GM19351 (cell line): ENCODE measurements around the gene RAMP1.
"Not testable (repeated sequence)": the region's sequence is repeated elsewhere in the genome, so short reads cannot be mapped to it uniquely, and the experiment has no call there.

Experiments used
- ATAC-seq: cut with Tn5 transposase; IDR thresholded peaks from one replicate; pipeline ENCODE4 v1.9.1; 2021; ENCODE audit warnings: mild to moderate bottlenecking, moderate library complexity; ENCODE audit not compliant: unreplicated experiment

Gene RAMP1

DNA sequence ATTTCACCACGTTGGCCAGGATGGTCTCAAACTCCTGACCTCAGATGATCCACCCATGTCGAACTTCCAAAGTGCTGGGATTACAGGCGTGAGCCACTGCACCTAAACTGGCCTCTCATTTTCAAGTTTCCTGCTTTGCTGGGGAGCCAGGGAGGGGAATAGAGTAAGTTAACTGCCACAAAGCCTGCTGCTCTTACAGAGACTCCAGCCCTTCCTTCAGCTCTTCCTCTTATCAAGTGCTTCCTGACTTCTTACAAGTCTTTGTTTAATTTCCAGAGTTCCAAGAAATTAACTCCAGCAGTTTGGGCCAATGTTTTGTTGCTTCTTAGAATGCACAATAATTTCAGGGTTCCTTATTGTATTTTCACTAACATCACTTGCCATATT is 83.1 kb downstream of the RAMP1 start:
- ATAC-seq, result no peak

DNA sequence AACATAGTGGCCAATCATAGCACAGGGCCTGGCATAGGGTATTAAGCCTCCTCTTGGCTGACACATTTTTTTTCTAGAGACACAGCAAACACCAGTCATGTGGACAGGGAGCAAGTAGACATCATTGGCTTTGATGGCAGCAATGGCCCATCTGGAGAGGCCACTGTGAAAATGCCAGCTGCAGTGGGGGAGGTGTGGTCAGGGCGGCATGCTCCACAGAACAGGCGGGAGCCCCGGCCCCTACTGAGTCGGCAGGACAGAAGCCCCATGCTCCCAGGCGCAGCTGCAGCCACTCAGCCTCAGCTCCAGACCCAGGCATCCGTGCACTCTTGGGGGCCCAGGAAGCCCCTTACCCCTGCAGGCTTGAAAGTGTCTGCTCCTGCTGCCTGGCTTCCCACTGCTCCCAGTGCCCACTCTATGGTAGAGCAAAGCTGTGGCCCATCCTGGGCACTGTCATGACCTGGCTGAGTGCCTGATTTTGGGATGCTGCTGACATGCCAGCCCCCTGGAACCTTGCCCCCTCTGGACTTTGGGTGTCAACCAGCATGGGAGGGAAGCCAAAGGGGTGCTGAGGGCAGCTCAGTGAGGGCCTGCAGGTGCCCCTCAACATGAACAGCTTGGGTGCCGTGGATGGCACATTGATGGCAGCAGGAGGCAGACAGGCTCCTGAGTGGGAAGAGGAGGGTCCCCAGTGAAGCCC is 84.1 kb downstream of the RAMP1 start:
- ATAC-seq, result no peak

DNA sequence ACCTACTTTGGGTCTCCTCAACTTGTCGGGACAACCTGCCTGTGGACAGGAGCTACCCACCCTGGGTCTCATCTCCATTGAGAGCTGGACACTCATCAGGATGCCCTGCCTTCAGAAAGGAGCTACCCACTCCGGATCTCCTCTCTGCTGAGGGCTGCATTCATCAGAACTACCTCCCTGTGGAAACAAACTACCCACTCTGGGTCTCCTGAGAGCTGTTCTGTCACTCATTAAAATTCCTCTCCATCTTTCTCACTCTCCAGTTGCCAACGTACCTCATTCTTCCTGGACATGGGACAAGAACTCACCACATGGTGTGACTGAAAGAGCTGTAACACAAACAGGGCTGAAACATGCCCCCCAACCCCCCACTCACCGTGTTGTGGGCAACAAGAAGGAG is 84.9 kb downstream of the RAMP1 start:
- ATAC-seq, result no peak

DNA sequence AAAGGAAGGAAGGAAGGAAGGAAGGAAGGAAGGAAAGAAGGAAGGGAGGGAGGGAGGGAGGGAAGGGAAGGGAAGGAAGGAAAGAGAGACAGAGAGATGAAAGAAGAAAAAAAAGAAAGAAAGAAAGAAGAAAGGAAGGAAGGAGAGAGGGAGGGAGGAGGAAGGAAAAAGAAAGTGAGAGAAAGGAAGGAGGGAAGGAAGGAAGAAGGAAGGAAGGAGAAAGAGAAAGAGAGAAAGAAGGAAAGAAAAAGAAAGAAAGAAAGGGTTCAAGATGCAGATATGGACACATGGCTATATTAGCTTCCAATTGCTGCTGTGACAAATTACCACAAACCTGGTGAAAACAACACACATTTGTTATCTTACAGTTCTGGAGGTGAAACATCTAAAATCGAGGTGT is 87.0 kb downstream of the RAMP1 start:
- no peak for ATAC-seq

DNA sequence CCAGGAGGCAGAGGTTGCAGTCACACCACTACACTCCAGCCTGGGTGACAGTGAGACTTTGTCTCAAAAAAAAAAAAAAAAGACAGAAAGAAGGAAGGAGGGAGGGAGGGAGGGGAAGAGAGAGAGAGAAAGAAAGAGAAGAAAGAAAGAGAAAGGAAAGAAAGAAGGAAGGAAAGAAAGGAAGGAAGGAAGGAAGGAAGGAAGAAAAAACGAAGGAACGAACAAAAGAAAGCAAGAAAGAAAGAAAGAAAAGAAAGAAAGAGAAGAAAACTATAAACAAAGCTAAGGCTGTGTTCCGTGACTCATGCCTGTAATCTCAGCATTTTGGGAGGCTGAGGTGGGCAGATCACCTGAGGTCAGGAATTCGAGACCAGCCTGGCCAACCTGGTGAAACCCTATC is 91.9 kb downstream of the RAMP1 start:
- not testable (repeated sequence) for ATAC-seq

DNA sequence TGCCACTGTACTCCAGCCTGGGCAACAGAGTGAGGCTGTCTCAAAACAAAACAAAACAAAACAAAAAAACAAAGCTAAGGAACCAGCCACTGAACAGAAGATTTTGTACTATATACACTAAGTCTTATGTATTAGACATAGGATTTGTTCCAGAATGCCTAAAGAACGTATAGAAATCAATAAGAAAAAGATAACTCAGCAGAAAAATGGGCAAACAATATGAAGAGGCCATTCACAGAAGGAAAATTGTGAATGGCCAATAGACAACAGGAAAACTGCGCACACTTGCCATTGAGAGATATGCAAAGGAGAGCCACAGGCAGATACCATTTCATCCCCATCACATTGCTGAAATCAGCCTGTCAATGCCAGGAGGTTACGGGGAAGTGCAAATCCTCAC is 92.5 kb downstream of the RAMP1 start:
- ATAC-seq, result no peak

DNA sequence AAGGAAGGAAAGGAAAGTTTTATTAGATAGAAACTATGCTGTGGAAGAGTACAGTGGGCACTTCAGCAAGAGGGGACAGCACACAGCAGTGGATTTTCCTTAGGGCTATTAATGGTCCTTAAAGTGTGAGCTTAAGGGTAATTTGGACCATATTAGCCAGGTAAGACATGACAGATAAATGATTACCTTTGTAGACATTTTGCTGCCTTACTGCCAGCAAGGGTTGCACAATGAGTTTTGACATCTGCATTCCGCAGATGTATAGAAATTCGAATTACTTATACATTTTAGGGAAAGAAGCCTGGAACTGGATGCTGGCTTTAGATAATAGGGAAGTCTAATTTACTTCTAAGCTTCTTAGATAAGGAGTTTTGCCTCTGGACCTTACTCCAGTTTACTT is 93.4 kb downstream of the RAMP1 start:
- no peak for ATAC-seq

DNA sequence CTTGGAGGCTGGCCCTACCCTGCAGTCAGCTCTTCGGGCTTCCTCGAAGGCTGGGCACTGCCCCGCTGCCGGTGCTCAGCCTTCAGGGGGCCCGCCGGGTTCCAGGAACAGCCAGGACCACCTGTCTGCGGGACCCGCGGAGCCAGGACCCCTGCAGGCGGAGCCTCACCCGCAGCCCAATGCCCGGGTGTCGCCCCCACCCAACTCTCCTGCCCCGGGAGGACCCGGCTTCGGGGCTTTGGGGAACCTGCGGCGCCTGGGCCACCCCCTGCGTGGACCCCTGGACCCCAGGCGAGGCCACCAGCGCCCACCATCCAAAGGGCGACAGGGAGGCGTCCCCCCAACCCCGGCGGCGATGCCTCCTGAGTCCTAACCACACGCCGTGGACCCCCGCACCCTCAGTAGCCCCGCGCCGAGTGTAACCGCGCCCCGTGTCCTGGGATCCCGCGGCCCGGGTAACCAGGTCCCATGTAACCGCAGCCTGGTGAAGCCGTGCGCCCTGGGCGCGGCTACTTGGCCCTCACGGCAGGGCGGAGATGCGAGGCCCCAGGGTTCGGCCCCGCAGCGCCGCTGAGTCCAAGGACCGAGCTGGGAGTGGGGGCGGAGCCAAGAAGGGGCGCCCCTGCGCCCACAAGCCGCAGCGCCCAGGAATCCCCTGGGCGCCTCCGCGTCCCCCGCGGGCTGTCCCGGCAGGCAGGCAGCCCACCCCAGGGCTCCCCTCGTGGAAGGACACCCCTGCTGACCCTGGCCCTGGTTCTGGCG is 96.4 kb downstream of the RAMP1 start:
- ATAC-seq, result no peak

DNA sequence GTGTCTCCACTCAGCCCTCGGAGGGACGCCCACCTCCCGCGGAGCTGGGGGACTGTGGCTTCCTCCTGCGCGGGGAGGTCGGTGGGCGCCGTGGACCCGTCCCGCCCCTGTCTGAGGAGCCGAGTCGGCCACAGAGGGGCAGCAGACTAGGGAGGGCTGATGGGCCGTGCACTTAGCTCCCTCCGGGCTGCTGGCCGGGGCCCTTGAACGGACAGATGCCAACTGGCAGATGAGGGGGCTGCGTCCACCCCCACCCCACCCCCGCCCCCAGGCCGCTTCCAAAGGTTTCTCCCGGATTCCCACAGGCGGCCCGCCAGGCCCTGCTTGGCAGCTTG is 96.9 kb downstream of the RAMP1 start:
- no peak for ATAC-seq

DNA sequence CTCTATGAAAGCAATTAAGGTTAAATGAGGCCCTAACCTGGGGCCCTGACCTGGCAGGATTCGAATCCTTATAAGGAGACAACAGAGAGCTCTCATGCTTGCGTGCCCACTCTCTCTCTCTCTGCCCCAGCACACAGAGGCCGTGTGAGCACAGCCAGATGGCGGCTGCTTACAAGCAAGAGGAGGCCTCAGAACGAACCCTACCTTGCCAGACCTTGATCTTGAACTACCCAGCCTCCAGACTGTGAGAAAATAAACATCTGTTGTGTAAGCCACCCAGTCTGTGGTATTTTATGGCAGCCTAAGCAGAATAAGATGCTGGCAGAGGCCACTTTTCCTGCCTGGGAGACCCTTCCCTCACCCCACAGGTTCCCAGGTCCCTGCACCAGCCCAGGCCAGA is 102.2 kb downstream of the RAMP1 start:
- ATAC-seq, result no peak
